HEK293 (cell line): ENCODE data around the gene EFEMP2.

Source experiments
- CTCF ChIP-seq: fragments of 450-650 bp; formaldehyde crosslinking; IDR thresholded peaks from 2 replicates; pipeline ENCODE4 v1.5.1; 2016; ENCODE audit warnings: missing biosample characterization, missing genetic modification characterization
- HOXA7 ChIP-seq: sonication (generic); formaldehyde crosslinking; IDR thresholded peaks from 2 replicates; pipeline ENCODE4 v1.8.1; 2022; ENCODE audit warnings: missing genetic modification reagents, borderline replicate concordance
- PRDM10 ChIP-seq: fragments of 450-650 bp; formaldehyde crosslinking; IDR thresholded peaks from 2 replicates; pipeline ENCODE4 v1.5.1; 2016; ENCODE audit warnings: missing biosample characterization, missing genetic modification characterization
- ZNF223 ChIP-seq: fragments of 450-650 bp; formaldehyde crosslinking; IDR thresholded peaks from 2 replicates; pipeline ENCODE4 v1.5.1; 2016; ENCODE audit warnings: missing biosample characterization, missing genetic modification characterization
- ZNF354C ChIP-seq: fragments of 450-650 bp; formaldehyde crosslinking; IDR thresholded peaks from 2 replicates; pipeline ENCODE4 v1.5.1; 2016; ENCODE audit warnings: missing biosample characterization, missing genetic modification characterization, low read depth, borderline replicate concordance
- ZNF521 ChIP-seq: fragments of 450-650 bp; formaldehyde crosslinking; IDR thresholded peaks from 2 replicates; pipeline ENCODE4 v1.5.1; 2017; ENCODE audit warnings: missing biosample characterization, mild to moderate bottlenecking, missing genetic modification characterization
- ZNF747 ChIP-seq: fragments of 450-650 bp; formaldehyde crosslinking; IDR thresholded peaks from 2 replicates; pipeline ENCODE4 v1.5.1; 2016; ENCODE audit warnings: missing biosample characterization, missing genetic modification characterization
- TF ChIP-seq, protein P1 (sequence below): fragments of 450-650 bp; formaldehyde crosslinking; IDR thresholded peaks from 2 replicates; pipeline ENCODE4 v1.5.1; 2016; ENCODE audit warnings: missing biosample characterization, missing genetic modification characterization

DNA sequence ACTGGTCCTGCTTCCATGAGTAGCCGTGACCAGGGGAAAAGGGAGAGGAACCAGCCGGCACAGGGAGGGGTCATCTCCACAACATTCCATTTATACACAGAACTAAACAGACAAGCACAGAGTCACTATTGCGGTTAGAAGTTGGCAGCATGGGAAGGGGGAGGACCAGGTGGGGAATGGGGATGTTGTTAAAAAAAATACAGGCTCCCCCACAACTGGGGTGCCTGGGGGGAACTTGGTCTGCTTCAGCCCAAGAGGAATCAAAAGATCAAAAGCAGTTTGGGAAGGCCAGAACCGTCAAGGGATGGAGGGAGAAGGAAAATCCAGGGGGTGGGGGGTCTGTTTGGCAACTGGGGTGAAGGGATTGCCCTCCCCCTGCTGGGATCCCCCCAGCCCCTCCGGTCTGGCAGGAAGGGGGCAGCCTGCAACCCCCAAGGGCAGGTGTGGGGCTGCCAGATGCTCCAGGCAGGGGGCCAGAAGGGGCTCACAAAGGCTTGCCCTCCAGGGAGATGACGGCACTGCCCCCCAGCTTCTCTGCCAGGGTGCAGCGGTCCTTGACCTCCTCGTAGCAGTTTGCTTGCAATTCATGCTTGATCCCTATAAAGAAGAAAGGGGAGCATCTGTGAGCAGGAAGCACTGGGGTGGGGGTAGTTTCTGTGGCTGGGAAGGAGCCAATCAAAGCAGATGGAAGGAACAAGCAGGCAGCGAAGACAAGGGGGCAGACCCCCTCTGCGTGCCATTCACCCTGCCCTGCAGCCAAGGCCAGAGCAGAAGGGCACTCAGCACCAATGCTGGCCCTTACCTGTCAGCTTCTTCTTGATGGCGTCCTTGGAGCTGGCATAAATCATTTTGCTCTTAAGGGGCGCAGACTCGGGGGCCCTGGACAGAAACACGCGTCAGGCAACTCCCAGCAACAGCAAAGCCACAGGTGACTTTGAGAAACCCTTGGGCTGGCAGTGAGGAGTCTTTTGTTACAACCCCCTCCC is 17.5 kb downstream of the EFEMP2 start:
- TF ChIP-seq PRDM10 (tag by site-specific recombination): no peak
- no peak for TF ChIP-seq ZNF521 (tag by site-specific recombination)
- no peak for TF ChIP-seq ZNF354C (tag by site-specific recombination)
- no peak for TF ChIP-seq ZNF747 (tag by site-specific recombination)
- TF ChIP-seq, protein P1, sequence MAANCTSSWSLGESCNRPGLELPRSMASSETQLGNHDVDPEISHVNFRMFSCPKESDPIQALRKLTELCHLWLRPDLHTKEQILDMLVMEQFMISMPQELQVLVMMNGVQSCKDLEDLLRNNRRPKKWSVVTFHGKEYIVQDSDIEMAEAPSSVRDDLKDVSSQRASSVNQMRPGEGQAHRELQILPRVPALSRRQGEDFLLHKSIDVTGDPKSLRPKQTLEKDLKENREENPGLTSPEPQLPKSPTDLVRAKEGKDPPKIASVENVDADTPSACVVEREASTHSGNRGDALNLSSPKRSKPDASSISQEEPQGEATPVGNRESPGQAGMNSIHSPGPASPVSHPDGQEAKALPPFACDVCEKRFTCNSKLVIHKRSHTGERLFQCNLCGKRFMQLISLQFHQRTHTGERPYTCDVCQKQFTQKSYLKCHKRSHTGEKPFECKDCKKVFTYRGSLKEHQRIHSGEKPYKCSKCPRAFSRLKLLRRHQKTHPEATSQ: no peak
- no peak for TF ChIP-seq CTCF (tag by site-specific recombination)
- no peak for TF ChIP-seq HOXA7
- TF ChIP-seq ZNF223 (tag by site-specific recombination): no peak
